K562 (cell line): ENCODE measurements around the gene SEMA3F. TPM values are rescaled to one million over a fixed set of nuclear protein-coding genes. Genes with fewer than 3 reads are reported as not detected.

Source experiments
- CTBP1 ChIP-seq: fragments of 450-650 bp; IDR thresholded peaks from 2 replicates; pipeline ENCODE4 v1.6.1; 2016; ENCODE audit warnings: borderline replicate concordance
- E2F4 ChIP-seq: sonication (generic); formaldehyde crosslinking; IDR thresholded peaks from 2 replicates; pipeline ENCODE4 v1.8.0; 2022; ENCODE audit warnings: mild to moderate bottlenecking, low read depth, missing genetic modification reagents
- HDAC8 ChIP-seq: fragments of 450-650 bp; IDR thresholded peaks from 2 replicates; pipeline ENCODE4 v1.6.1; 2016; ENCODE audit warnings: mild to moderate bottlenecking, missing genetic modification characterization, moderate library complexity, missing compliant biosample characterization
- HNRNPK ChIP-seq: fragments of 200-400 bp; formaldehyde crosslinking; IDR thresholded peaks from one replicate; pipeline ENCODE4 v1.6.1; 2018; ENCODE audit warnings: mild to moderate bottlenecking, low read depth, low read length; ENCODE audit not compliant: poor library complexity, severe bottlenecking
- MTA3 ChIP-seq: fragments of 450-650 bp; formaldehyde crosslinking; IDR thresholded peaks from 2 replicates; pipeline ENCODE4 v1.6.1; 2017; ENCODE audit warnings: mild to moderate bottlenecking, borderline replicate concordance
- PCBP2 ChIP-seq: fragments of 200-400 bp; formaldehyde crosslinking; IDR thresholded peaks from 2 replicates; pipeline ENCODE4 v1.6.1; 2018; ENCODE audit warnings: low read length, low read depth, mild to moderate bottlenecking, moderate library complexity; ENCODE audit not compliant: poor library complexity, severe bottlenecking
- RBM22 ChIP-seq: fragments of 200-400 bp; formaldehyde crosslinking; IDR thresholded peaks from 2 replicates; pipeline ENCODE4 v1.6.1; 2018; ENCODE audit warnings: low read length, low read depth; ENCODE audit not compliant: poor library complexity, severe bottlenecking
- RCOR1 ChIP-seq, 2 experiments: IDR thresholded peaks; 2 replicates each; pipeline ENCODE4 v1.6.1; 2012; ENCODE audit warnings: low read depth in 2 of 2, low read length in 2 of 2, borderline replicate concordance in 1 of 2, improper control_type of control experiment in 1 of 2
- RFX1 ChIP-seq: fragments of 450-650 bp; IDR thresholded peaks from 2 replicates; pipeline ENCODE4 v1.6.1; 2016; ENCODE audit warnings: mild to moderate bottlenecking, moderate library complexity
- RFX7 ChIP-seq: fragments of 250-450 bp; sonication (Bioruptor Pico); IDR thresholded peaks from 2 replicates; pipeline ENCODE4 v1.5.1; 2021; ENCODE audit warnings: mild to moderate bottlenecking
- SIX5 ChIP-seq, 2 experiments: IDR thresholded peaks; 2 replicates each; pipeline ENCODE4 v1.6.1; 2011; ENCODE audit warnings: low read length in 2 of 2, borderline replicate concordance in 1 of 2, low read depth in 1 of 2, mild to moderate bottlenecking in 1 of 2, moderate library complexity in 1 of 2; ENCODE audit not compliant: insufficient read depth in 1 of 2
- SMARCA5 ChIP-seq: fragments of 450-650 bp; IDR thresholded peaks from 2 replicates; pipeline ENCODE4 v1.6.1; 2016
- SRSF1 ChIP-seq: fragments of 200-400 bp; formaldehyde crosslinking; IDR thresholded peaks from 2 replicates; pipeline ENCODE4 v1.6.1; 2017; ENCODE audit warnings: mild to moderate bottlenecking, low read depth, low read length, moderate library complexity
- U2AF2 ChIP-seq: fragments of 200-400 bp; formaldehyde crosslinking; optimal IDR thresholded peaks from 2 replicates; pipeline ENCODE3; 2017; ENCODE audit warnings: low read depth, mild to moderate bottlenecking, low read length
- XRCC4 ChIP-seq: IDR thresholded peaks from one replicate; pipeline ENCODE4 v1.6.1; 2011; ENCODE audit not compliant: insufficient read depth, insufficient read length; ENCODE audit errors: extremely low read depth
- ZFPM2 ChIP-seq: fragments of 250-450 bp; sonication (Bioruptor Pico); IDR thresholded peaks from 2 replicates; pipeline ENCODE4 v1.5.1; 2022; ENCODE audit warnings: mild to moderate bottlenecking
- ZNF766 ChIP-seq: fragments of 200-800 bp; sonication (Bioruptor generic); conservative IDR thresholded peaks from 2 replicates; pipeline ENCODE4 v1.6.1; 2016; ENCODE audit warnings: missing genetic modification characterization, missing compliant biosample characterization
- polyA plus RNA-seq, 8 experiments: library from polyadenylated mRNA; depleted of rRNA in 4 of 8; stranded (reverse) in 5 of 8; unstranded in 3 of 8; fragments of >200 nt; fragmentation: Nextera tagmentation in 2 of 8; fragmentation: Illumina TruSeq in 1 of 8; extraction: Ambion mirVana in 2 of 8; extraction: Trizol in 1 of 8; gene quantifications; 2 replicates each; pipeline versions ENCODE4 v1.2.1 to v1.2.3, GENCODE V29; 2011 to 2014; ENCODE audit warnings: inconsistent platforms in 1 of 8, missing spikeins in 1 of 8
- total RNA-seq, 7 experiments: library from RNA; depleted of rRNA in 6 of 7; stranded (reverse); fragments of >200 nt in 6 of 7; fragmentation: Illumina TruSeq in 2 of 7; extraction: Trizol in 2 of 7; gene quantifications; 2 replicates each; pipeline versions ENCODE4 v1.2.1 to v1.2.3, GENCODE V29; 2011 to 2021; ENCODE audit warnings: low replicate concordance in 1 of 7

SEMA3F gene
- total and polyA plus RNA-seq, 9 of the 15 experiments (the other 6 are each of a cell fraction or from before 2014, with no cell fraction given), result 0.58 to 3.0 (median 2.0) TPM; not detected in 2

- no peak for TF ChIP-seq SIX5 (IDR thresholded peaks at IDR 0.05; ENCODE audit: borderline replicate concordance in 1 of 2, insufficient read depth in 1 of 2, low read depth in 1 of 2, low read length in 2 of 2)
- no peak for TF ChIP-seq MTA3
- no peak for TF ChIP-seq XRCC4
- TF ChIP-seq RBM22, result no peak
- TF ChIP-seq E2F4 (CRISPR knock-in tag), result no peak
- TF ChIP-seq SRSF1, result no peak
- TF ChIP-seq PCBP2, result no peak
- no peak for TF ChIP-seq ZFPM2 (CRISPR knock-in tag)
- no peak for TF ChIP-seq ZNF766
- no peak for TF ChIP-seq SMARCA5
- TF ChIP-seq RFX1, result no peak
- no peak for TF ChIP-seq HDAC8 (tag)
- TF ChIP-seq RCOR1 (IDR thresholded peaks at IDR 0.05; ENCODE audit: borderline replicate concordance in 1 of 2, low read depth in 2 of 2, low read length in 2 of 2), result no peak
- no peak for TF ChIP-seq HNRNPK
- no peak for TF ChIP-seq U2AF2
- TF ChIP-seq RFX7 (CRISPR knock-in tag), result no peak
- peak; percentile 60; the same call in 1 of the 2 replicates for TF ChIP-seq CTBP1
Observed at GRCh38 chr3:50194128-50194902, 39.2 kb downstream of the SEMA3F start (continued).
